Heart right ventricle (tissue), 16 donors: Measurements from ENCODE around the gene ZNF292. TPM values are rescaled to one million over a fixed set of nuclear protein-coding genes. Genes with fewer than 3 reads are reported as not detected.

Experiments used
- ATAC-seq, 8 donors: fragments of 200-7000 bp; cut with Tn5 transposase; one replicate each; pipeline ENCODE4 v1.9.1; 2020; ENCODE audit warnings: mild to moderate bottlenecking in 8 of 8, moderate library complexity in 8 of 8, moderate number of reproducible peaks in 1 of 8
- DNase-seq, 2 donors: peaks; one replicate each; pipeline ENCODE4 v3.0.0-alpha.2; 2020
- H3K27ac ChIP-seq, 10 donors: fragments of 200-600 bp; sonication (generic) in 2 of 10; one replicate each; pipeline versions ENCODE4 v1.5.0 to v1.8.0; 2020 to 2022; ENCODE audit warnings: mild to moderate bottlenecking in 3 of 10
- H3K27me3 ChIP-seq, 7 donors: fragments of 200-600 bp; one replicate each; pipeline ENCODE4 v1.8.0; 2021 to 2022; ENCODE audit warnings: mild to moderate bottlenecking in 2 of 7
- H3K36me3 ChIP-seq, 9 donors: fragments of 200-600 bp; sonication (generic) in 1 of 9; one replicate each; pipeline versions ENCODE4 v1.5.0 to v1.8.0; 2020 to 2022; ENCODE audit warnings: mild to moderate bottlenecking in 2 of 9
- H3K4me1 ChIP-seq, 9 donors: fragments of 200-600 bp; sonication (generic) in 1 of 9; one replicate each; pipeline versions ENCODE4 v1.5.0 to v1.8.0; 2020 to 2022; ENCODE audit warnings: mild to moderate bottlenecking in 4 of 9
- H3K4me3 ChIP-seq, 10 donors: fragments of 200-600 bp; sonication (generic) in 2 of 10; one replicate each; pipeline versions ENCODE4 v1.5.0 to v1.8.0; 2020 to 2022; ENCODE audit warnings: mild to moderate bottlenecking in 7 of 10, moderate library complexity in 2 of 10
- H3K9me3 ChIP-seq, 11 donors: fragments of 200-600 bp in 10 of 11; sonication (generic) in 2 of 11; one replicate each; pipeline versions ENCODE4 v1.5.0 to v1.8.0; 2013 to 2022; ENCODE audit warnings: mild to moderate bottlenecking in 2 of 11, control low read depth in 1 of 11, moderate library complexity in 1 of 11
- WGBS, 2 donors: extraction: QIAGEN DNeasy Blood & Tissue Kit; methylation state at CpG; one replicate each; pipeline ENCODE4 v1.1.7; 2013; ENCODE audit warnings: inconsistent platforms in 1 of 2; 5-methylcytosine and 5-hydroxymethylcytosine counted together
- intact Hi-C, 10 donors: fragments of 100-400 bp; cut with DNase I; formaldehyde crosslinking; loops; one replicate each; pipeline versions ENCODE4 v1.11.1 to v1.14.2; 2022
- polyA plus RNA-seq, 2 donors: library from polyadenylated mRNA; stranded (reverse); fragments of 200-250 nt; gene quantifications; one replicate each; pipeline ENCODE4 v1.2.3, GENCODE V29; 2013
- total RNA-seq, 10 donors: library from RNA; stranded (reverse); fragmentation: NEBNext Ultra II Directional in 3 of 10; extraction: Animal tissue kit (Norgen Biotek cat#: 25700) in 3 of 10; gene quantifications; one replicate each; pipeline versions ENCODE4 v1.2.1 to v1.2.4, GENCODE V29; 2021 to 2023
- TF ChIP-seq, protein P1 (sequence below), 9 donors: fragments of 200-600 bp; sonication (generic) in 2 of 9; IDR thresholded peaks; one replicate each; pipeline versions ENCODE4 v1.5.0 to v1.8.0; 2021 to 2022; ENCODE audit warnings: antibody characterized with exemption in 9 of 9, mild to moderate bottlenecking in 5 of 9, moderate library complexity in 1 of 9
- donor health status: Arrhythmogenic right ventricular cardiomyopathy.
- donor health status: ischemic (EF 13 %, LVEDD 7.1; RV severe dilation, severe dysfunction).
- donor health status: healthy with polysubstance abuse.
- donor health status: DM: no; HTN: yes; CAD: no.
- donor health status: DM: no; HTN: no; CAD: no.
- donor health status: ischemic (EF 25% LVEDD 6.9; RV normal size, moderate dysfunction).
- donor health status: ischemic (EF 25% LVEDD 5.7; RV mildly dilated, moderate dysfunction).
- donor health status: healthy.
- donor health status: DM: yes; HTN: yes; CAD: no.
- donor health status: Ischemic cardiomyopathy.
- donor health status: ischemic (EF 35%, LVEDD 5.7; RV mildly dilated, moderate dysfunction).
- donor health status: nonischemic (EF 11% LVEDD 7.7; RV severe dilation, severe dysfunction).
- donor health status: DM: yes; HTN: yes; CAD: no.
- donor health status: PGD.
- donor health status: ischemic (EF 29% LVEDD 5.4; RV normal size, mild dysfunction).
- donor health status: nonischemic (EF 23%, LVEDD 6.1; RV moderate dilation, normal function).

Gene ZNF292
- total and polyA plus RNA-seq, 12 donors = 1.9 to 38.2 (median 31.3) TPM

DNA sequence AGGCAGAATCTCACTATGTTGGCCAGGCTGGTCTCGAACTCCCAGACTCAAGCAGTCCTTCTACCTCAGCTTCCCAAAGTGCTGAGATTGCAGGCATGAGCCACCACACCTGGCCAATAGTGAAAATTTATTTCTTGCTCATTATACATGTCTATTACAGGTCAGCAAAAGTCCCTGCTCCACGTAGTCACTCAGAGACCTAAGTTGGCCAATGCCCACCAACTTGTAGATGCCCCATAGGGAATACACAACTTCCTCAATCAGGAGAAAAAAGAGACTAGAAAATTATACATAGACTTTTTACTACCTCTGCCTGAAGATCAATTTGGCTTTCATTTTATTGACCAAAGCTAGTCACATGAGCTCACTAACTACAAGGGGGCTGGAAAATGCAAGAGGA is 38.4 kb upstream of the ZNF292 start:
- no peak for DNase-seq
- Histone ChIP-seq H3K36me3 (no peaks in the 10 kb centered on the region), H3K27me3 (peaks cover 0 to 12% (median under 1%) of the 10 kb centered on the region in 7 donors), H3K9me3 (no peaks in the 10 kb centered on the region), H3K4me1 (no peaks in the 10 kb centered on the region), H3K27ac (no peak overlapping the region), H3K4me3 (no peak overlapping the region)
- 80 to 88% methylated on average over 2 of the region's 2 CpGs for WGBS, 2 donors
- ATAC-seq = no peak
- TF ChIP-seq, protein P1, sequence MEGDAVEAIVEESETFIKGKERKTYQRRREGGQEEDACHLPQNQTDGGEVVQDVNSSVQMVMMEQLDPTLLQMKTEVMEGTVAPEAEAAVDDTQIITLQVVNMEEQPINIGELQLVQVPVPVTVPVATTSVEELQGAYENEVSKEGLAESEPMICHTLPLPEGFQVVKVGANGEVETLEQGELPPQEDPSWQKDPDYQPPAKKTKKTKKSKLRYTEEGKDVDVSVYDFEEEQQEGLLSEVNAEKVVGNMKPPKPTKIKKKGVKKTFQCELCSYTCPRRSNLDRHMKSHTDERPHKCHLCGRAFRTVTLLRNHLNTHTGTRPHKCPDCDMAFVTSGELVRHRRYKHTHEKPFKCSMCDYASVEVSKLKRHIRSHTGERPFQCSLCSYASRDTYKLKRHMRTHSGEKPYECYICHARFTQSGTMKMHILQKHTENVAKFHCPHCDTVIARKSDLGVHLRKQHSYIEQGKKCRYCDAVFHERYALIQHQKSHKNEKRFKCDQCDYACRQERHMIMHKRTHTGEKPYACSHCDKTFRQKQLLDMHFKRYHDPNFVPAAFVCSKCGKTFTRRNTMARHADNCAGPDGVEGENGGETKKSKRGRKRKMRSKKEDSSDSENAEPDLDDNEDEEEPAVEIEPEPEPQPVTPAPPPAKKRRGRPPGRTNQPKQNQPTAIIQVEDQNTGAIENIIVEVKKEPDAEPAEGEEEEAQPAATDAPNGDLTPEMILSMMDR (IDR thresholded peaks at IDR 0.05) = no peak
- intact Hi-C loops = no loop called here

DNA sequence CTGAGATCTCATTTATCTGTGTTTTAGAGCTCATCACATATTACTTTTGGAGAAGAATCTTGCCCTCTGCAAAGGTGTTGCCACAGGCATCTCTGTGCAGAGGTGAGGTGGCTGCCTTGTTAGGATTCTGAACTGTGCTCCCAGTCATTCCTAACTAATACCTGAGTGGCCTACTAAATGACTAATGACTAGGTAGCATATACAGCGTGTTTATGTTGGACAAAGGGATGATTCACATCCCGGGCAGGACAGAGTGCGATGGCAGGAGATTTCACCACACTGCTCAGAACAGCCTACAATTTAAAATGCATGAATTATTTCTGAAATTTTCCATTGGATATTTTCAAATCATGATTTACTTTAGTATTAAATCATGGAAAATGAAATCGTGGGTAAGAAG is 37.3 kb upstream of the ZNF292 start:
- no peaks in the 10 kb centered on the region for H3K36me3 ChIP-seq
- H3K9me3 ChIP-seq = no peaks in the 10 kb centered on the region
- H3K27me3 ChIP-seq = peaks cover 0 to 20% (median 11%) of the 10 kb centered on the region in 7 donors
- no peak overlapping the region for H3K4me3 ChIP-seq
- ATAC-seq (no peak), DNase-seq (no peak)
- TF ChIP-seq, protein P1 (IDR thresholded peaks at IDR 0.05) = no peak
- intact Hi-C loops = no loop called here
- H3K27ac ChIP-seq = no peak overlapping the region
- H3K4me1 ChIP-seq = no peaks in the 10 kb centered on the region
- WGBS, 2 donors = 89 to 91% methylated on average over 4 of the region's 4 CpGs

DNA sequence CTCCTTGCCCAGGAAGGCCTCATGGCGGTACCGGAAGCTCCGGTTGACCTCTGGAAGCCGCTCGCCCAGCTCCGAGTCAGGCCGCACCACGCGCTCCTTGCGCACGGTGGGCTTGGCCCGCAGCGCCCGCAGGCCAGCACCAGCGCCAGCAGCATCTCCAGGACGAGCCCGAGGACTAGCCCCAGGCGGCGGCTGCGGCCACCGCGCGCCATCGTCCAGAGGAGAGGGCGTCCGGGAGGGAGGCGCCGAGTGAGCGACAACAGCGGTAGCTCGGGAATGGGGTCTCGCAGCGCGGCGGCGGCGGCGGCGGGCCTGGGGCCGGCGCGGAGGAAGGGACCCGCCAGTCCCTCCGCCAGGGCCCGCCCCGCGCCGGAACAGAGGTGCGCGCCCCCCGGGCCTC is 32.9 kb upstream of the ZNF292 start:
- peak in 1 of 8 donors; percentile 15 for ATAC-seq

DNA sequence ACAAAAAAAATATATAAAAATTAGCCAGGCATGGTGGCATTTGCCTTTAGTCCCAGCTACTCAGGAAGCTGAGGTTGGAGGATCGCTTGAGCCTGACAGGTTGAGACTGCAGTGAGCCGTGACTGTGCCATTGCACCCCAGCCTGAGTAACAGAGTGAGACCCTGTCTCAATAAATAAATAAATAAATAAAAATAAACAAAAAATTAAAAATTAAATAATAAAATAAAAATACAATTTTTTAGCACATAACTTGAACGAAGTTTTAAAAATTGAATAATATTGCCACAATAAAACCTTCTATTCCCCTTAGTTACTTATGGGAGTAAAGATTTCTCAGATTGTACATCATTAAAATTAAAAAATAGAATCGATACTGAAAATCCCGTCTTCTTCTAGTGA is 31.3 kb upstream of the ZNF292 start:
- TF ChIP-seq, protein P1 (IDR thresholded peaks at IDR 0.05) = no peak
- DNase-seq (no peak), ATAC-seq (no peak)
- WGBS, 2 donors = 96 to 97% methylated on average over 5 of the region's 5 CpGs
- H3K4me1 ChIP-seq = no peaks in the 10 kb centered on the region
- H3K27ac ChIP-seq = no peak overlapping the region
- H3K9me3 ChIP-seq = no peaks in the 10 kb centered on the region
- intact Hi-C loops = no loop called here
- no peaks in the 10 kb centered on the region for H3K36me3 ChIP-seq
- H3K27me3 ChIP-seq = peaks cover 0 to 37% (median 16%) of the 10 kb centered on the region in 7 donors
- H3K4me3 ChIP-seq = no peak overlapping the region

More for the DNA sequence above, 32.9 kb upstream of the ZNF292 start:
- TF ChIP-seq, protein P1 (IDR thresholded peaks at IDR 0.05) = no peak
- DNase-seq = no peak
- Histone ChIP-seq H3K4me1 (no peaks in the 10 kb centered on the region), H3K9me3 (no peaks in the 10 kb centered on the region), H3K36me3 (no peaks in the 10 kb centered on the region), H3K27ac (no peak overlapping the region), H3K4me3 (peak overlapping the region in 6 of 10 donors; percentile 14 to 37 (median 24)), H3K27me3 (peaks cover 0 to 37% (median 16%) of the 10 kb centered on the region in 7 donors)
- WGBS, 2 donors = 29 to 50% methylated on average over 30 to 51 of the region's 51 CpGs
- intact Hi-C loops = no loop called here
